NB4 (cell line): ENCODE data around the gene SYCE3.

Experiments
- DNase-seq: peaks from one replicate; pipeline ENCODE4 v3.0.0; 2010; ENCODE audit warnings: low read depth
- H3K4me3 ChIP-seq: one replicate; pipeline ENCODE4 v1.5.1; 2011; ENCODE audit warnings: mild to moderate bottlenecking, low read depth, low read length, moderate library complexity
- MYC ChIP-seq: IDR thresholded peaks from 2 replicates; pipeline ENCODE4 v1.6.1; 2011; ENCODE audit warnings: low read depth, low read length
- POLR2A ChIP-seq: IDR thresholded peaks from 2 replicates; pipeline ENCODE4 v1.6.1; 2011; ENCODE audit warnings: mild to moderate bottlenecking; ENCODE audit not compliant: insufficient read length; ENCODE audit errors: extremely low read depth
- TF ChIP-seq, protein P1 (sequence below): IDR thresholded peaks from one replicate; pipeline ENCODE4 v1.5.1; 2012; ENCODE audit warnings: low read depth, low read length
- TF ChIP-seq, protein P2 (sequence below): IDR thresholded peaks from 2 replicates; pipeline ENCODE4 v1.6.1; 2011; ENCODE audit warnings: low read depth, low read length

The SYCE3 gene

DNA sequence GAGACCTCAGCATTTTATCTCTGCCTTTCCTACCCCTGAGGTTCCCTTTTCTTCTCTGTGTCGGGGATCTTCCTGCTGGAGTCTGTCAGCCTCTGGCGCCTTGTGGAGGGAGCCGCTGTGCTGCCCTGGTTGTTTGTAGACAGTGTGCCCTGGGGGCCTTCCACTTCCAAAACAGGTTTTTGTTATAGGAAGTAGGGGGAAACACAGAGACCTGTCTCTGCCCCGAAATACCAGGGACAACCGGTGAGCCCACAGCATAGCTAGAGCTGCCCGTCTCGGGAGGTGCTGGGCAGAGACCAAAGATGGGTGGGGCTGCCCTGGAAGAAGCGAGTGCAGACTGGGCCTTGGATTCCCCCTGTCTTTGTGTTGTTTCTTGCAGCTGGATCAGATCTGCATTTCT lies 46.7 kb downstream of the SYCE3 start:
- no peak for DNase-seq
- no peak overlapping the region for H3K4me3 ChIP-seq
- TF ChIP-seq POLR2A (no peak), MYC (no peak)
- TF ChIP-seq, protein P1, sequence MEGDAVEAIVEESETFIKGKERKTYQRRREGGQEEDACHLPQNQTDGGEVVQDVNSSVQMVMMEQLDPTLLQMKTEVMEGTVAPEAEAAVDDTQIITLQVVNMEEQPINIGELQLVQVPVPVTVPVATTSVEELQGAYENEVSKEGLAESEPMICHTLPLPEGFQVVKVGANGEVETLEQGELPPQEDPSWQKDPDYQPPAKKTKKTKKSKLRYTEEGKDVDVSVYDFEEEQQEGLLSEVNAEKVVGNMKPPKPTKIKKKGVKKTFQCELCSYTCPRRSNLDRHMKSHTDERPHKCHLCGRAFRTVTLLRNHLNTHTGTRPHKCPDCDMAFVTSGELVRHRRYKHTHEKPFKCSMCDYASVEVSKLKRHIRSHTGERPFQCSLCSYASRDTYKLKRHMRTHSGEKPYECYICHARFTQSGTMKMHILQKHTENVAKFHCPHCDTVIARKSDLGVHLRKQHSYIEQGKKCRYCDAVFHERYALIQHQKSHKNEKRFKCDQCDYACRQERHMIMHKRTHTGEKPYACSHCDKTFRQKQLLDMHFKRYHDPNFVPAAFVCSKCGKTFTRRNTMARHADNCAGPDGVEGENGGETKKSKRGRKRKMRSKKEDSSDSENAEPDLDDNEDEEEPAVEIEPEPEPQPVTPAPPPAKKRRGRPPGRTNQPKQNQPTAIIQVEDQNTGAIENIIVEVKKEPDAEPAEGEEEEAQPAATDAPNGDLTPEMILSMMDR, result no peak
- TF ChIP-seq, protein P2, sequence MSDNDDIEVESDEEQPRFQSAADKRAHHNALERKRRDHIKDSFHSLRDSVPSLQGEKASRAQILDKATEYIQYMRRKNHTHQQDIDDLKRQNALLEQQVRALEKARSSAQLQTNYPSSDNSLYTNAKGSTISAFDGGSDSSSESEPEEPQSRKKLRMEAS, result no peak

GRCh38 chr22:50513175-50513574 lies 49.5 kb downstream of the SYCE3 start:
- DNase-seq, result no peak
- H3K4me3 ChIP-seq, result no peak overlapping the region
- TF ChIP-seq, protein P1, result no peak
- TF ChIP-seq MYC (no peak), POLR2A (no peak)
- TF ChIP-seq, protein P2, result no peak

- H3K4me3 ChIP-seq, result peak overlapping the region; percentile 74
- no peak for DNase-seq
- TF ChIP-seq, protein P1, result no peak
- TF ChIP-seq, protein P2, result no peak
- TF ChIP-seq POLR2A (no peak), MYC (no peak)
These were observed 53.8 kb downstream of the SYCE3 start for GRCh38 chr22:50508897-50509296.

GRCh38 chr22:50507991-50508884 lies 54.5 kb downstream of the SYCE3 start, which contains the start of gene NCAPH2:
Gene NCAPH2, plus strand, starts transcription at chr22:50508224. Its CDS starts 114 bp downstream, at chr22:50508338.
- peak; percentile 70 for TF ChIP-seq POLR2A
- TF ChIP-seq, protein P2, result peak; percentile 47; the same call in 1 of the 2 replicates
- TF ChIP-seq, protein P1, result no peak
- no peak for TF ChIP-seq MYC
- DNase-seq, result peak; percentile 95
- H3K4me3 ChIP-seq, result peak within 1 kb of the TSS; percentile 90

DNA sequence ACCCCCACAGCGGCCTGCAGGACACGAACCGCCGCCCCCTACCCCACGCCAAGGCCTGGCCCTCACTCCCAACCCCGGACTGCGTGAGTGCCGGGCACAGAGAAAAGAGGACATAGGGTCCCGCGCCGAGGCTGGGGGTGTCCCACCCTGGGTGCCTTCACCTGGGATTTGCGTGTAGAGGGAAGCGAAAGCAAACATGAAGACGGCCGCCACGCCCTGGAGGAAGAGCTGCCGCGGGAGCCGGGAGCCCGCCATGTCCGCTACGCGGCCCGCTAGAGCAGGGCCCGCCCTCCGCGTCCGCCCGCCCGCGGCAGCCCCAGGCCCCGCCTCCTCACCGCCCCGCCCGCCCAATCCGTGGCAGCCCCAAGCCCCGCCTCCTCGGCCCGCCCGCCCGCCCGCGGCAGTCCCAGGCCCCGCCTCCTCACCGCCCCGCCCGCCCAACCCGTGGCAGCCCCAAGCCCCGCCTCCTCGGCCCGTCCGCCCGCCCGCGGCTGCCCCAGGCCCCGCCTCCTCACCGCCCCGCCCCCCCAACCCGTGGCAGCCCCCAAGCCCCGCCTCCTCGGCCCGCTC lies 55.2 kb downstream of the SYCE3 start, which contains the start of gene LMF2:
TSS of gene LMF2 (minus strand) at position 282 of the 570 bp plus-strand sequence. CDS start at position 255, 27 bp downstream.
- peak; percentile 83 for DNase-seq
- H3K4me3 ChIP-seq, result peak within 1 kb of the TSS; percentile 90
- TF ChIP-seq POLR2A, result peak; percentile 33
- TF ChIP-seq, protein P1, result no peak
- TF ChIP-seq, protein P2, result no peak
- TF ChIP-seq MYC, result no peak
